ENCODE results near the gene ARMH2.
"Not testable (repeated sequence)": the region's sequence is repeated elsewhere in the genome, so short reads cannot be mapped to it uniquely, and the experiment has no call there.

ARMH2 gene

DNA sequence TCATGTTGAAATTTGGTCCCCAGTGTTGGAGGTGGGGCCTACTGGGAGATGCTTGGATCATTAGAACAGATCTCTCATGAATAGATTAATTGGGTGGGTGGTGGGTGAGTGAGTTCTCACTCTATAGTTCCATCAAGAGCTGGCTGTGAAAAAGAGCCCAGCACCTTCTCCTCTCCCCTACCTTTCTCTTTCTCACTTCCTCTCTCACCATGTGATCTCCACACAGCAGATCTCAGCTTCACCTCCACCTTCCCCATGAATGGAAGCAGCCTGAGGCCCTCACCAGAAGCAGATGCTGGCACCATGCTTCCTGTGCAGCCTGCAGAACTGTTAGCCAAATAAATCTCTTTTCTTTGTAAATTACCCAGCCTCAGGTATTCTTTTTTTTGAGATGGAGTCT is 36.9 kb downstream of the ARMH2 start:
- DNase-seq: no peak

DNA sequence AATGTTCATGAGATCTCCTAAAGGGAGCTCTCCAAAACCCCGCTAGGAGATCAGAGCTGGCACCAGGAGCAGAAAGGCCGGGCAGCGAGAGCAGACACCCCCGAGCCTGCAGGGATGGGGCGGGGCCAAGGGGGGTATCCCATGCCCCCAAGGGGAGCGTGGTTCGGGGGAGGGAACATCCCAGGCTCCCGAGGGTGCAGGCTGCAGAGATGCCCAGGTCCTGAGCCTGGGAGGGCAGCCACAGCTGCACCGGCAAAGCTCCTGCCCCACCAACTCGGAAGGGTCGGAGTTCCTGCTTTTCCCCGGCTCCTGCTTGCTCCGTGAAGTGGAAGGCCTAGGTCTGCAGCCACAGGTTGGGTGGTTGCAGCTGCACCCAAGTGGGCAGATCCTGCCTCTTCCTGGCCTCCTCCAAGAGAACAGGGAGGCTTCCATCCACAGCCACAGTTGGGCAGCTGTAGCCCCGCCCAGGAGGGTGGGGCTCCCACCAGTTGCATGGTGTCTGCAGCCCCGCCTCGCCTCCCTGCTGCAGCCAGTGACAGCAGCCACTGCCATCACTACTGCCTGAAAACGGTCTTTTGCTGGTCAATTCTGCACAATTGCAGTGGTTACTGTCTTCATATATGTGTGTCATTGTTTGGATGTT is 37.4 kb downstream of the ARMH2 start:
- DNase-seq: no peak

DNA sequence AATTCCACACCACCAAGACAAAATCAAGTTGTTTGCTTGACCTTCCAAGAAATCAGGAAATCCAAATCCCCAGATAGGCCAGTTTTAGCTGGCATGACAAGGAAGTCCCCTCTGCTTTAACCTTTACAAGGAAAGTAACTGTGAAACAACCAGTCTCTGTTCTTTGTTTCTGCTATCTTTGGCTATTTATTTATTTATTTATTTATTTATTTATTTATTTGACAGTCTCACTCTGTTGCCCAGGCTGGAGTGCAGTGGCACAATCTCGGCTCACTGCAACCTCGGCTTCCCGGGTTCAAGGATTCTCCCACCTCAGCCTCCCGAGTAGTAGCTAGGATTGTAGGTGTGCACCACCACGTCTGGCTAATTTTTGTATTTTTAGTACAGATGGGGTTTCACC is 38.5 kb downstream of the ARMH2 start:
- DNase-seq: no peak

DNA sequence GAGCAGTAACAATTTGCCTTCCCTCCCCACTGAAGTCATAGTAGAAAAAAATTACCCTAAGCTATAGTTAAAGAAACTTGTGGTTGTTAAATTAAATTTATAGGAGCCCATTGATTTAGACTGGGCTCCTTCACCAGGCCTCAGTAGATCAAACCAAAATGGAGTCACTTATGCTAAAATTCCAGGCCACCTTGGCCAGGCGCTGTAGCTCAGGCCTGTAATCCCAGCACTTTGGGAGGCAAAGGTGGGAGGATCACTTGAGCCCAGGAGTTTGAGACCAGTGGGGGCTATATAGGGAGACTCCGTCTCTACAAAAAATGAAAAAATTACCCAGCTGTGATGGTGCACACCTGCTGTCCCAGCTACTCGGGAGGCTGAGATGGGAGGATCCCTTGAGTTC is 39.0 kb downstream of the ARMH2 start:
- DNase-seq: no peak

DNA sequence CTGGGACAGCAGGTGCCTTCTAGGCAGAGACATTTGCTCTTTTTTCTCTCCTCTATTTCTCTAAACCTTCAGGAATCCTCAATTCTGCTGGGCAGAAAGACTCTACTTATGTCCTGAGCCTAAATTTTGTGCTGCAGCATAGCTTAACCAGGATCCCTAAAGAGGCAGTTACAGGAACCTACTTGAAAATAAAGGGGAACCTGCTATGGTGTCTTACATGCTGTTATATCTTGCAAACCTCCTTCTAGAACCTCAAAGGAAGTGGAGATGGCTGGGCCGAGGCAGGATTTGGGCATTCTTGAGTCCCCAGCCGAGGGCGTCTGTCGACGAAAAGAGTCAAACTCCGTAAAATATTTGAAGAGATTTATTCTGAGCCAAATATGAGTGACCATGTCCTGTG is 41.1 kb downstream of the ARMH2 start:
- DNase-seq: no peak

DNA sequence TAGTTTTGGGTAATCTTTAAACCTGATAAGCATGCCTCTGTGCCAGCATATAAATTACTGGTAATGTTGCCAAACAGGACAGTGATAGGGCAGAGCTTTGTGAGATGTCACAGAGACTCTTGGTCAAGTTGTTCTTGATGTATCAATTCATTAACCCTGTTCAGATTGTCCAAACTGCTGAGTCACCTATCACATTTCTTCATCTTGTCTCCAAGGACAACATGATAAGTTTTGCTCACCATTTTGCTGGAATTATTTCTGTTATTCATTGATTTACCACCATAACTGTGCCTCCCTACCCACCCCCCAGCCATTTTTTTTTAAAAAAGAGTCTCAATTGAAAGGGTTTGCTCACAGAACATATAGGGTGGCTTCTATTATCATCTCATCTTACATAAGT is 43.4 kb downstream of the ARMH2 start:
- DNase-seq: no peak

DNA sequence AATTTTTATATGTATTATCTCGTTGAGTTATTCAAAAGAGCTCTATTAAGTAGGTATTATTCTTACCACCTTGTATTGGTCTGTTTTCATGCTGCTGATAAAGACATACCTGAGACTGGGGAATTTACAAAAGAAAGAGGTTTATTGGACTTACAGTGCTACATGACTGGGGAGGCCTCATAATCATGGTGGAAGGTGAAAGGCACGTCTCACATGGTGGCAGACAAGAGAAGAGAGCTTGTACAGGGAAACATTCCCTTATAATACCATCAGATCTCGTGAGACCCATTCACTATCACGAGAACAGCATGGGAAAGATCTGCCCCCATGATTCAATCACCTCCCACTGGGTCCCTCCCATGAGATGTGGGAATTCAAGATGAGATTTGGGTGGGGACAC is 44.3 kb downstream of the ARMH2 start:
- DNase-seq: not testable (repeated sequence)

DNA sequence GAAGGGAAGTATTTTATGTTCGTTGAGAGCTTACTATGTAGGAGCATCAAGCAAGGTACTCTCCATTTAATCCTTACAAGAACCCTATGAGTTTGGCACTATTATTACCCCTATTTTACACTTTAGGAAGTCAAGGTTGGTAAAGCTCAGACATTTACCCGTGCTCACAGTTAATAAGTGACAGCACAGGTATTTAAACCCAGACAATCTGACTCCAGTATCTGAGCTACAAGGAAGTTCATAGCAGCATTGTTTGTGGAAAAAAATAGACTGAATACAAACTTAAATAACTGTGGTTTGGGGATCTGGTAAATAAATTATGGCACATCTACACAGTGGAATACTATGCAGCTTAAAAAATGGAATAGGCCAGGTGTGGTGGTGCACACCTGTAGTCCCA is 45.2 kb downstream of the ARMH2 start:
- DNase-seq: no peak

DNA sequence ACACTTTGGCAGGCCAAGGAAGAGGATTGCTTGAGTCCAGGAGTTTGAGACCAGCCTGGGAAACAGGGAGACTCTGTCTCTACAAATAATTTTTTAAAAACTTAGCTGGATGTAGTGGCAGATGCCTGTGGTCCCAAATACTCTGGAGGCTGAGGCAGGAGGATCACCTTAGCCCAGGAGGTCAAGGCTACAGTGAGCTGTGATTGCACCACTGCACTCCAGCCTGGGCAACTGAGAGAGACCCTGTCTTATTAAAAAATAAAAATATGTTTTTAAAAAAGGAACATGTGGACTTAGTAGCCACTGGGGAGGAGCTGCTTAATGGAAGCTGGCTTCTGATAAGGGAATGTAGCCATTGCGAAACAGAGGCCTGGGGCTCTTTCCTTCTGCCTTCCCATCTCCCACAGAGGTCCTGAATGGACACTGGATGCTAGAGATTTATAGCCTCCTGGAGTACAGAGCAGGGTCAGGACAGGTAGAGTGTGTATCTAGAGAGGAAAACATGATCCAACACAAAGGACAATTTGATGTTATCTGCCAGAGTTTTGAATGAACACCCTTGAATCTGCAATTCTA is 45.7 kb downstream of the ARMH2 start:
- no peak for DNase-seq

DNA sequence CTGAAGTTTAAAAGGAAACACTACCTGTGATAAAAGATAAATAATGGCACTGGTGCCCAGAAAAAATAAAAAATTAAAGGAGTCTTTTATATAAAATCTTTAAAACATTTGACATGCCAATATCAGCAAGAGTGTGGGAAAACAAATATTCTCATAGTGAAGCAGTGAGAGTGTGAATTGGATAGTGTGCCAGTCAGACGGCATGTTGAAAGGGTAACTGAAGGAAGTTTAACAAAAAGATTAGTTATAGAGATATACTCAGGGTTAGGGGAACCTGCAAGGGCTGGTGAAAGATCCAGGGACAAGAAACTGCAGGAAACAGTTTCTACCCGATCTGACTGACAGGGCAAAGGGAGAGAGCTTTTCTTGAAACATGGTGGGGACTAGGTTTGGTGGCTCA is 46.2 kb downstream of the ARMH2 start:
- DNase-seq: no peak

DNA sequence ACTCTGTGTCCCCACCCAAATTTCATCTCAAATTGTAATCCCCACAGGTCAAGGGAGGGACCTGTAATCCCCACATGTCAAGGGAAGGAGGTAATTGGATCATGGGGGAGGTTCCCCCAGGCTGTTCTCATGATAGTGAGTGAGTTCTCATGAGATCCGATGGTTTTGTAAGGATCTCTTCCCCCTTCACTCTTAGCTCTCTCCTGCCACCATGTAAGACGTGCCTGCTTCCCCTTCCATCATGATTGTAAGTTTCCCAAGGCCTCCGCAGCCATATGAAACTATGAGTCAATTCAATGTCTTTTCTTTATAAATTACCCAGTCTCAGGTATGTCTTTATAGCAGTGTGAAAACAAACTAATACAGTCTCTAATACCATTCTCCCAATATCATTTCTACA is 47.8 kb downstream of the ARMH2 start:
- DNase-seq: not testable (repeated sequence)

DNA sequence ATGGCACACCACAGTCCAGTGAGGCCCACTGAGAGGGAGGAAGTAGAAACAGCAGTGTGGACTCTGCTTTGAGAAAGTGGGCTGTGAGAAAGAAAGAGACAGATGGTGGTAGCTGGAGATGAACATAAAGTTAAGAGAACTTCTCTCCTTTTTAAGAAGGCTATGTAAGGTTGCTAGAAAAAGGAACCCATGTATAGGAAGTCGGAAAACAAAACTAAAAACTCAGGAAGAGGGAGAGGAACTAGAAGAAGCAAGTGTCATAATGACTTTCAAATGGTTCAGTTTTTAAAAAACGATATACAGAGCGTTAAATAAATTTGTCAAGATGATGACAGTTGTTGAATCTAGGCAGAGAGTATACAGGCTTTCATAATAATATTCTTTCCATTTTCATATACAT is 49.4 kb downstream of the ARMH2 start:
- DNase-seq: no peak

Measured in stimulated activated CD4-positive, alpha-beta T cell treated with anti-CD3 and anti-CD28 coated beads, Interleukin-2, amount 100 ng/mL, for 48 hours (primary cell).